Measurements from ENCODE around the gene ITFG1.

The ITFG1 gene

DNA sequence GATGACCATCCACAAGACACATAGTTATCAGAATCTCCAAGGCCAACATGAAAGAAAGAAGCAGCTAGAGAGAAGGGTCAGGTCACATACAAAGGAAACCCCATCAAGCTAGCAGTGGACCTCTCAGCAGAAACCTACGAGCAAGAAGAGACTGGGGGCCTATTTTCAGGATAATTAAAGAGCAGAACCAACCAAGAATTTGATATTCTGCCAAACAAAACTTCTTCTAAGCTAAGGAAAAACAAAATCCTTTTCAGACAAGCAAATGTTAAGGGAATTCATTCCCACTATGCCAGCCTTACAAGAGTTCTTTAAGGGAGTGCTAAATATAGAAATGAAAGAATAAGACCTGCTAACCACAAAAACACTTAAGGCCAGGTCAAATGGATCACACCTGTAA is 47.8 kb downstream of the ITFG1 start:
- TF ChIP-seq ARNTL (CRISPR knock-in tag; IDR thresholded peaks at IDR 0.05; ENCODE audit: borderline replicate concordance, low read depth) (no peak), TOX (CRISPR knock-in tag; IDR thresholded peaks at IDR 0.05; ENCODE audit: borderline replicate concordance) (no peak), ZFP3 (CRISPR knock-in tag; IDR thresholded peaks at IDR 0.05) (no peak), ZC3H10 (CRISPR knock-in tag; IDR thresholded peaks at IDR 0.05) (no peak), CSRNP3 (CRISPR knock-in tag; IDR thresholded peaks at IDR 0.05) (no peak), PATZ1 (CRISPR knock-in tag; IDR thresholded peaks at IDR 0.05; ENCODE audit: borderline replicate concordance) (no peak), PPARA (CRISPR knock-in tag; IDR thresholded peaks at IDR 0.05; ENCODE audit: borderline replicate concordance) (no peak), ZNF70 (CRISPR knock-in tag; IDR thresholded peaks at IDR 0.05) (no peak), RARB (CRISPR knock-in tag; IDR thresholded peaks at IDR 0.05) (no peak), BACH2 (CRISPR knock-in tag; IDR thresholded peaks at IDR 0.05; ENCODE audit: borderline replicate concordance) (no peak), SNAI2 (CRISPR knock-in tag; IDR thresholded peaks at IDR 0.05) (no peak), ZNF565 (CRISPR knock-in tag; conservative IDR thresholded peaks at IDR 0.05; ENCODE audit: low read depth) (no peak), ISL1 (CRISPR knock-in tag; IDR thresholded peaks at IDR 0.05) (no peak), GLIS3 (CRISPR knock-in tag; IDR thresholded peaks at IDR 0.05) (no peak), OSR1 (CRISPR knock-in tag; IDR thresholded peaks at IDR 0.05) (no peak), ZFP30 (CRISPR knock-in tag; IDR thresholded peaks at IDR 0.05) (no peak)
- TF ChIP-seq, protein P1, sequence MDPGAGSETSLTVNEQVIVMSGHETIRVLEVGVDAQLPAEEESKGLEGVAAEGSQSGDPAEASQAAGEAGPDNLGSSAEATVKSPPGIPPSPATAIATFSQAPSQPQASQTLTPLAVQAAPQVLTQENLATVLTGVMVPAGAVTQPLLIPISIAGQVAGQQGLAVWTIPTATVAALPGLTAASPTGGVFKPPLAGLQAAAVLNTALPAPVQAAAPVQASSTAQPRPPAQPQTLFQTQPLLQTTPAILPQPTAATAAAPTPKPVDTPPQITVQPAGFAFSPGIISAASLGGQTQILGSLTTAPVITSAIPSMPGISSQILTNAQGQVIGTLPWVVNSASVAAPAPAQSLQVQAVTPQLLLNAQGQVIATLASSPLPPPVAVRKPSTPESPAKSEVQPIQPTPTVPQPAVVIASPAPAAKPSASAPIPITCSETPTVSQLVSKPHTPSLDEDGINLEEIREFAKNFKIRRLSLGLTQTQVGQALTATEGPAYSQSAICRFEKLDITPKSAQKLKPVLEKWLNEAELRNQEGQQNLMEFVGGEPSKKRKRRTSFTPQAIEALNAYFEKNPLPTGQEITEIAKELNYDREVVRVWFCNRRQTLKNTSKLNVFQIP (CRISPR knock-in tag; IDR thresholded peaks at IDR 0.05; ENCODE audit: borderline replicate concordance, low read depth), result no peak
- TF ChIP-seq, protein P2, sequence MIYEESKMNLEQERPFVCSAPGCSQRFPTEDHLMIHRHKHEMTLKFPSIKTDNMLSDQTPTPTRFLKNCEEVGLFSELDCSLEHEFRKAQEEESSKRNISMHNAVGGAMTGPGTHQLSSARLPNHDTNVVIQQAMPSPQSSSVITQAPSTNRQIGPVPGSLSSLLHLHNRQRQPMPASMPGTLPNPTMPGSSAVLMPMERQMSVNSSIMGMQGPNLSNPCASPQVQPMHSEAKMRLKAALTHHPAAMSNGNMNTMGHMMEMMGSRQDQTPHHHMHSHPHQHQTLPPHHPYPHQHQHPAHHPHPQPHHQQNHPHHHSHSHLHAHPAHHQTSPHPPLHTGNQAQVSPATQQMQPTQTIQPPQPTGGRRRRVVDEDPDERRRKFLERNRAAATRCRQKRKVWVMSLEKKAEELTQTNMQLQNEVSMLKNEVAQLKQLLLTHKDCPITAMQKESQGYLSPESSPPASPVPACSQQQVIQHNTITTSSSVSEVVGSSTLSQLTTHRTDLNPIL (CRISPR knock-in tag; IDR thresholded peaks at IDR 0.05; ENCODE audit: low read depth), result no peak
- no peak for ATAC-seq

DNA sequence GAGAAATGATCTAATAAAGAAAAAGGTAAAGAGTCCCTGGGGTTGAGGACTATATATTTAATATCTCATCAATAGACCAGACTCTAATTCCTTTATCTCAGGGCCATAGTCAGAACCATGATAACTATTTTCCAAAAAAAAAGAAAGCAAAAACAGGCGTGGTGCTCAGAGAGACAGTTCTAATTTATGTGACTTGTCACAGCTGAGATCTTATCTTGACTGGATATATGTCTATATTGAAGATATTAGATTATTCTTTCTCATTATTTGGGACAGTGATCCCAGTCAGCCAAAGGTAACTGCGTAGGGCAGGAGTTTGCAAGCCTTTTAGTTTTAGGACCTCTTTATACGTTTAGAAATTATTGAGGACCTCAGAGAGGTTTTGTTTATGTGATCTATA is 52.4 kb downstream of the ITFG1 start:
- ATAC-seq, result no peak

More for the DNA sequence above, 52.4 kb downstream of the ITFG1 start:
- TF ChIP-seq ZNF8 (CRISPR knock-in tag; IDR thresholded peaks at IDR 0.05) (no peak), ZNF565 (CRISPR knock-in tag; conservative IDR thresholded peaks at IDR 0.05; ENCODE audit: low read depth) (no peak), TOX (CRISPR knock-in tag; IDR thresholded peaks at IDR 0.05; ENCODE audit: borderline replicate concordance) (no peak), TCF4 (CRISPR knock-in tag; IDR thresholded peaks at IDR 0.05; ENCODE audit: borderline replicate concordance) (no peak), ZFP3 (CRISPR knock-in tag; IDR thresholded peaks at IDR 0.05) (no peak), ESRRG (CRISPR knock-in tag; IDR thresholded peaks at IDR 0.05) (no peak), CSRNP3 (CRISPR knock-in tag; IDR thresholded peaks at IDR 0.05) (no peak), CSDC2 (CRISPR knock-in tag; IDR thresholded peaks at IDR 0.05) (no peak), BACH2 (CRISPR knock-in tag; IDR thresholded peaks at IDR 0.05; ENCODE audit: borderline replicate concordance) (no peak), ZNF70 (CRISPR knock-in tag; IDR thresholded peaks at IDR 0.05) (no peak), PATZ1 (CRISPR knock-in tag; IDR thresholded peaks at IDR 0.05; ENCODE audit: borderline replicate concordance) (no peak), ZFP30 (CRISPR knock-in tag; IDR thresholded peaks at IDR 0.05) (no peak), TSHZ2 (CRISPR knock-in tag; IDR thresholded peaks at IDR 0.05) (no peak), PPARA (CRISPR knock-in tag; IDR thresholded peaks at IDR 0.05; ENCODE audit: borderline replicate concordance) (no peak), SNAI2 (CRISPR knock-in tag; IDR thresholded peaks at IDR 0.05) (no peak)
- TF ChIP-seq, protein P2 (CRISPR knock-in tag; IDR thresholded peaks at IDR 0.05; ENCODE audit: low read depth), result no peak
- TF ChIP-seq, protein P1 (CRISPR knock-in tag; IDR thresholded peaks at IDR 0.05; ENCODE audit: borderline replicate concordance, low read depth), result no peak
